Liver (tissue), 9 donors: ENCODE data around the gene AFAP1L2. TPM values are rescaled to one million over a fixed set of nuclear protein-coding genes. Genes with fewer than 3 reads are reported as not detected.

Source experiments
- DNase-seq: peaks from one replicate; pipeline ENCODE4 v3.0.0-alpha.2; 2017; ENCODE audit warnings: low spot score
- H3K27ac ChIP-seq, 2 donors: one replicate each; pipeline ENCODE4 v1.7.0; 2013; ENCODE audit warnings: inconsistent platforms in 2 of 2, low read length in 2 of 2, control low read depth in 1 of 2, low read depth in 1 of 2, mild to moderate bottlenecking in 1 of 2
- H3K27me3 ChIP-seq, 4 donors: one replicate each; pipeline versions ENCODE4 v1.6.1 to v1.7.0; 2013; ENCODE audit warnings: low read length in 3 of 4, inconsistent platforms in 1 of 4, mild to moderate bottlenecking in 1 of 4, moderate library complexity in 1 of 4; ENCODE audit not compliant: control insufficient read depth in 4 of 4, insufficient read depth in 4 of 4
- H3K36me3 ChIP-seq, 4 donors: one replicate each; pipeline versions ENCODE4 v1.6.1 to v1.7.0; 2013; ENCODE audit warnings: low read length in 3 of 4, mild to moderate bottlenecking in 3 of 4, low read depth in 1 of 4, moderate library complexity in 1 of 4; ENCODE audit not compliant: control insufficient read depth in 4 of 4, insufficient read depth in 3 of 4
- H3K4me1 ChIP-seq, 4 donors: one replicate each; pipeline versions ENCODE4 v1.6.1 to v1.7.0; 2013; ENCODE audit warnings: low read length in 3 of 4, mild to moderate bottlenecking in 3 of 4, moderate library complexity in 1 of 4; ENCODE audit not compliant: control insufficient read depth in 4 of 4, insufficient read depth in 4 of 4
- H3K4me3 ChIP-seq, 3 donors: one replicate each; pipeline versions ENCODE4 v1.6.1 to v1.7.0; 2013; ENCODE audit warnings: low read length in 3 of 3, control low read depth in 1 of 3, low read depth in 1 of 3, mild to moderate bottlenecking in 1 of 3
- H3K9ac ChIP-seq, 2 donors: one replicate each; pipeline ENCODE4 v1.7.0; 2013; ENCODE audit warnings: low read length in 2 of 2, mild to moderate bottlenecking in 2 of 2, moderate library complexity in 2 of 2, control low read depth in 1 of 2, low read depth in 1 of 2
- H3K9me3 ChIP-seq, 4 donors: one replicate each; pipeline versions ENCODE4 v1.6.1 to v1.7.0; 2013; ENCODE audit warnings: low read length in 3 of 4; ENCODE audit not compliant: control insufficient read depth in 4 of 4
- ATF3 ChIP-seq: IDR thresholded peaks from 2 replicates; pipeline ENCODE4 v1.6.1; 2016; ENCODE audit warnings: antibody characterized with exemption
- EGR1 ChIP-seq, 2 donors: IDR thresholded peaks; 2 replicates each; pipeline ENCODE4 v1.6.1; 2016 to 2018; ENCODE audit warnings: antibody characterized with exemption in 2 of 2, low read depth in 2 of 2
- FOXA1 ChIP-seq: IDR thresholded peaks from 2 replicates; pipeline ENCODE4 v1.6.1; 2016; ENCODE audit warnings: antibody characterized with exemption
- FOXA2 ChIP-seq: IDR thresholded peaks from 2 replicates; pipeline ENCODE4 v1.6.1; 2016; ENCODE audit warnings: antibody characterized with exemption
- GABPA ChIP-seq, 2 donors: IDR thresholded peaks in 1 of 2; conservative IDR thresholded peaks in 1 of 2; 2 replicates each; pipeline ENCODE4 v1.6.1; 2016; ENCODE audit warnings: antibody characterized with exemption in 2 of 2, mild to moderate bottlenecking in 1 of 2, moderate library complexity in 1 of 2
- HNF4A ChIP-seq, 2 donors: conservative IDR thresholded peaks; 2 replicates each; pipeline ENCODE4 v1.6.1; 2016; ENCODE audit warnings: antibody characterized with exemption in 2 of 2, mild to moderate bottlenecking in 2 of 2
- HNF4G ChIP-seq: IDR thresholded peaks from 2 replicates; pipeline ENCODE4 v1.6.1; 2016; ENCODE audit warnings: antibody characterized with exemption
- JUND ChIP-seq, 2 donors: IDR thresholded peaks; 2 replicates each; pipeline ENCODE4 v1.6.1; 2016; ENCODE audit warnings: antibody characterized with exemption in 2 of 2
- MAX ChIP-seq: IDR thresholded peaks from 2 replicates; pipeline ENCODE4 v1.6.1; 2016; ENCODE audit warnings: antibody characterized with exemption
- NR2F2 ChIP-seq: IDR thresholded peaks from 2 replicates; pipeline ENCODE4 v1.6.1; 2016; ENCODE audit warnings: antibody characterized with exemption
- RAD21 ChIP-seq, 2 donors: IDR thresholded peaks; 2 replicates each; pipeline ENCODE4 v1.6.1; 2016; ENCODE audit warnings: antibody characterized with exemption in 2 of 2, mild to moderate bottlenecking in 2 of 2
- RXRA ChIP-seq, 2 donors: IDR thresholded peaks; 2 replicates each; pipeline ENCODE4 v1.6.1; 2017 to 2018; ENCODE audit warnings: antibody characterized with exemption in 2 of 2, mild to moderate bottlenecking in 1 of 2
- SP1 ChIP-seq: IDR thresholded peaks from 2 replicates; pipeline ENCODE4 v1.6.1; 2018; ENCODE audit warnings: antibody characterized with exemption, mild to moderate bottlenecking
- TAF1 ChIP-seq: conservative IDR thresholded peaks from 2 replicates; pipeline ENCODE4 v1.6.1; 2016; ENCODE audit warnings: antibody characterized with exemption, mild to moderate bottlenecking
- YY1 ChIP-seq: IDR thresholded peaks from 2 replicates; pipeline ENCODE4 v1.6.1; 2016; ENCODE audit warnings: antibody characterized with exemption, mild to moderate bottlenecking
- WGBS: extraction: QIAGEN DNeasy Blood & Tissue Kit; methylation state at CpG from one replicate; pipeline ENCODE4 v1.1.7; 2013; 5-methylcytosine and 5-hydroxymethylcytosine counted together
- polyA plus RNA-seq, 2 donors: library from polyadenylated mRNA; stranded (reverse) in 1 of 2; unstranded in 1 of 2; fragments of 200-250 nt in 1 of 2; fragments of >200 nt in 1 of 2; fragmentation: Nextera tagmentation in 1 of 2; extraction: Ambion mirVana in 1 of 2; gene quantifications; one replicate each; pipeline versions ENCODE4 v1.2.1 to v1.2.3, GENCODE V29; 2013 to 2015
- total RNA-seq, 2 donors: library from RNA; depleted of rRNA; stranded (reverse); fragments of >200 nt; gene quantifications; one replicate each; pipeline ENCODE4 v1.2.3, GENCODE V29; 2014
- TF ChIP-seq, protein P1 (sequence below): IDR thresholded peaks from 2 replicates; pipeline ENCODE4 v1.6.1; 2016; ENCODE audit warnings: antibody characterized with exemption
- TF ChIP-seq, protein P2 (sequence below): IDR thresholded peaks from 2 replicates; pipeline ENCODE4 v1.6.1; 2016; ENCODE audit warnings: antibody characterized with exemption, mild to moderate bottlenecking
- donor health status: healthy.
- donor health status: healthy.
- donor health status: healthy.
- donor health status: healthy.
- donor health status: healthy.

AFAP1L2 gene
- total and polyA plus RNA-seq, 4 donors: 0.53 to 1.8 (median 1.3) TPM

GRCh38 chr10:114289096-114289436 is 115.2 kb downstream of the AFAP1L2 start:
- Histone ChIP-seq H3K4me3 (no peak overlapping the region), H3K36me3 (no peaks in the 10 kb centered on the region), H3K27ac (no peak overlapping the region), H3K9me3 (no peaks in the 10 kb centered on the region), H3K9ac (no peak overlapping the region), H3K4me1 (no peaks in the 10 kb centered on the region), H3K27me3 (no peaks in the 10 kb centered on the region)
- WGBS: 98% methylated on average over 16 of the region's 16 CpGs
- DNase-seq: no peak
- TF ChIP-seq FOXA2 (no peak), YY1 (no peak), HNF4A (conservative IDR thresholded peaks at IDR 0.05) (no peak), NR2F2 (no peak)
- TF ChIP-seq, protein P1, sequence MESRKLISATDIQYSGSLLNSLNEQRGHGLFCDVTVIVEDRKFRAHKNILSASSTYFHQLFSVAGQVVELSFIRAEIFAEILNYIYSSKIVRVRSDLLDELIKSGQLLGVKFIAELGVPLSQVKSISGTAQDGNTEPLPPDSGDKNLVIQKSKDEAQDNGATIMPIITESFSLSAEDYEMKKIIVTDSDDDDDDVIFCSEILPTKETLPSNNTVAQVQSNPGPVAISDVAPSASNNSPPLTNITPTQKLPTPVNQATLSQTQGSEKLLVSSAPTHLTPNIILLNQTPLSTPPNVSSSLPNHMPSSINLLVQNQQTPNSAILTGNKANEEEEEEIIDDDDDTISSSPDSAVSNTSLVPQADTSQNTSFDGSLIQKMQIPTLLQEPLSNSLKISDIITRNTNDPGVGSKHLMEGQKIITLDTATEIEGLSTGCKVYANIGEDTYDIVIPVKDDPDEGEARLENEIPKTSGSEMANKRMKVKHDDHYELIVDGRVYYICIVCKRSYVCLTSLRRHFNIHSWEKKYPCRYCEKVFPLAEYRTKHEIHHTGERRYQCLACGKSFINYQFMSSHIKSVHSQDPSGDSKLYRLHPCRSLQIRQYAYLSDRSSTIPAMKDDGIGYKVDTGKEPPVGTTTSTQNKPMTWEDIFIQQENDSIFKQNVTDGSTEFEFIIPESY: no peak

- H3K27me3 ChIP-seq: no peaks in the 10 kb centered on the region
- no peaks in the 10 kb centered on the region for H3K9me3 ChIP-seq
- no peak for DNase-seq
- no peak for TF ChIP-seq FOXA1
- no peak for TF ChIP-seq ATF3
- TF ChIP-seq HNF4G: no peak
- no peak for TF ChIP-seq JUND (IDR thresholded peaks at IDR 0.05)
- no peak for TF ChIP-seq RAD21 (IDR thresholded peaks at IDR 0.05)
- no peak for TF ChIP-seq MAX
- no peak for TF ChIP-seq EGR1 (IDR thresholded peaks at IDR 0.05; ENCODE audit: low read depth in 2 of 2)
- no peak for TF ChIP-seq SP1
- H3K9ac ChIP-seq: no peak overlapping the region
- H3K36me3 ChIP-seq: no peaks in the 10 kb centered on the region
- H3K4me1 ChIP-seq: no peaks in the 10 kb centered on the region
- no peak overlapping the region for H3K4me3 ChIP-seq
- H3K27ac ChIP-seq: no peak overlapping the region
- WGBS: 76% methylated on average over 11 of the region's 11 CpGs
Measured at GRCh38 chr10:114288424-114289095, 115.7 kb downstream of the AFAP1L2 start.

DNA sequence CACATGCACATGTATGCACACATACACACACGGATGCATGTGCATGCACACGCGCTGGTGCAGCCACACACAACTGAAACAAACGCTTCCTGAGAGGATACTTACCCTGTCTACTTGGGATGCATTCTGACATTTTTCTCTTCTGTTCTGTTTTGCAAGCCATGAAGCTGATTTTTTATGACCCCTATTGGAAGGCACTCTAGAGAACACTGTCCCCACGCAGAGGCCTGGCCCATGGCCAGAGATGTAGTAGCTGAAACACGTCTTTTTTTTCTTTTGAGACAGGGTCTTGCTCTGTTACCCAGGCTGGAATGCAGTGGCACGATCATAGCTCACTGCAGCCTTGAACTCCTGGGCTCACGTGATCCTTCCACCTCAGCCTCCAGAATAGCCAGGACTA is 117.4 kb downstream of the AFAP1L2 start:
- DNase-seq: no peak
- H3K27ac ChIP-seq: no peak overlapping the region
- no peak overlapping the region for H3K9ac ChIP-seq
- H3K36me3 ChIP-seq: no peaks in the 10 kb centered on the region
- no peaks in the 10 kb centered on the region for H3K9me3 ChIP-seq
- no peak for TF ChIP-seq SP1
- H3K27me3 ChIP-seq: no peaks in the 10 kb centered on the region
- 67% methylated on average over 8 of the region's 8 CpGs for WGBS
- no peaks in the 10 kb centered on the region for H3K4me1 ChIP-seq
- H3K4me3 ChIP-seq: no peak overlapping the region

DNA sequence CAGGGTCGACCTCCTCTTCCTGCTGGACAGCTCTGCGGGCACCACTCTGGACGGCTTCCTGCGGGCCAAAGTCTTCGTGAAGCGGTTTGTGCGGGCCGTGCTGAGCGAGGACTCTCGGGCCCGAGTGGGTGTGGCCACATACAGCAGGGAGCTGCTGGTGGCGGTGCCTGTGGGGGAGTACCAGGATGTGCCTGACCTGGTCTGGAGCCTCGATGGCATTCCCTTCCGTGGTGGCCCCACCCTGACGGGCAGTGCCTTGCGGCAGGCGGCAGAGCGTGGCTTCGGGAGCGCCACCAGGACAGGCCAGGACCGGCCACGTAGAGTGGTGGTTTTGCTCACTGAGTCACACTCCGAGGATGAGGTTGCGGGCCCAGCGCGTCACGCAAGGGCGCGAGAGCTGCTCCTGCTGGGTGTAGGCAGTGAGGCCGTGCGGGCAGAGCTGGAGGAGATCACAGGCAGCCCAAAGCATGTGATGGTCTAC is 118.3 kb downstream of the AFAP1L2 start:
- Histone ChIP-seq H3K9me3 (no peaks in the 10 kb centered on the region), H3K27me3 (no peaks in the 10 kb centered on the region), H3K36me3 (no peaks in the 10 kb centered on the region), H3K4me1 (no peaks in the 10 kb centered on the region), H3K27ac (no peak overlapping the region), H3K9ac (no peak overlapping the region), H3K4me3 (no peak overlapping the region)
- DNase-seq: no peak
- WGBS: 86% methylated on average over 31 of the region's 31 CpGs
- TF ChIP-seq ATF3: no peak
- TF ChIP-seq, protein P2, sequence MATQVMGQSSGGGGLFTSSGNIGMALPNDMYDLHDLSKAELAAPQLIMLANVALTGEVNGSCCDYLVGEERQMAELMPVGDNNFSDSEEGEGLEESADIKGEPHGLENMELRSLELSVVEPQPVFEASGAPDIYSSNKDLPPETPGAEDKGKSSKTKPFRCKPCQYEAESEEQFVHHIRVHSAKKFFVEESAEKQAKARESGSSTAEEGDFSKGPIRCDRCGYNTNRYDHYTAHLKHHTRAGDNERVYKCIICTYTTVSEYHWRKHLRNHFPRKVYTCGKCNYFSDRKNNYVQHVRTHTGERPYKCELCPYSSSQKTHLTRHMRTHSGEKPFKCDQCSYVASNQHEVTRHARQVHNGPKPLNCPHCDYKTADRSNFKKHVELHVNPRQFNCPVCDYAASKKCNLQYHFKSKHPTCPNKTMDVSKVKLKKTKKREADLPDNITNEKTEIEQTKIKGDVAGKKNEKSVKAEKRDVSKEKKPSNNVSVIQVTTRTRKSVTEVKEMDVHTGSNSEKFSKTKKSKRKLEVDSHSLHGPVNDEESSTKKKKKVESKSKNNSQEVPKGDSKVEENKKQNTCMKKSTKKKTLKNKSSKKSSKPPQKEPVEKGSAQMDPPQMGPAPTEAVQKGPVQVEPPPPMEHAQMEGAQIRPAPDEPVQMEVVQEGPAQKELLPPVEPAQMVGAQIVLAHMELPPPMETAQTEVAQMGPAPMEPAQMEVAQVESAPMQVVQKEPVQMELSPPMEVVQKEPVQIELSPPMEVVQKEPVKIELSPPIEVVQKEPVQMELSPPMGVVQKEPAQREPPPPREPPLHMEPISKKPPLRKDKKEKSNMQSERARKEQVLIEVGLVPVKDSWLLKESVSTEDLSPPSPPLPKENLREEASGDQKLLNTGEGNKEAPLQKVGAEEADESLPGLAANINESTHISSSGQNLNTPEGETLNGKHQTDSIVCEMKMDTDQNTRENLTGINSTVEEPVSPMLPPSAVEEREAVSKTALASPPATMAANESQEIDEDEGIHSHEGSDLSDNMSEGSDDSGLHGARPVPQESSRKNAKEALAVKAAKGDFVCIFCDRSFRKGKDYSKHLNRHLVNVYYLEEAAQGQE: no peak
- no peak for TF ChIP-seq RAD21 (IDR thresholded peaks at IDR 0.05)
- no peak for TF ChIP-seq RXRA (IDR thresholded peaks at IDR 0.05)
- no peak for TF ChIP-seq GABPA (IDR thresholded peaks at IDR 0.05 in 1 of 2, conservative IDR thresholded peaks at IDR 0.05 in 1 of 2)
- TF ChIP-seq TAF1: no peak
- TF ChIP-seq YY1: no peak
- no peak for TF ChIP-seq MAX
- TF ChIP-seq HNF4G: no peak
